GM20000 (cell line): ENCODE data around the gene ELOVL5.

Source experiments
- DNase-seq: peaks from one replicate; pipeline ENCODE4 v3.0.0; 2012; ENCODE audit warnings: low spot score
- CTCF ChIP-seq: IDR thresholded peaks from 2 replicates; pipeline ENCODE4 v1.5.1; 2012; ENCODE audit warnings: mild to moderate bottlenecking, control low read depth; ENCODE audit errors: extremely low read depth, missing control alignments

The ELOVL5 gene

GRCh38 chr6:53269827-53270226, 78.9 kb downstream of the ELOVL5 start:
- no peak for TF ChIP-seq CTCF
- DNase-seq: no peak

GRCh38 chr6:53268858-53269608, 79.7 kb downstream of the ELOVL5 start:
- DNase-seq: no peak
- no peak for TF ChIP-seq CTCF

- DNase-seq: no peak
- TF ChIP-seq CTCF: no peak
These were observed 82.1 kb downstream of the ELOVL5 start for GRCh38 chr6:53266553-53267090.

- TF ChIP-seq CTCF: no peak
- DNase-seq: no peak
These were observed 83.7 kb downstream of the ELOVL5 start for GRCh38 chr6:53264915-53265607.

GRCh38 chr6:53264337-53264736, 84.4 kb downstream of the ELOVL5 start:
- no peak for TF ChIP-seq CTCF
- DNase-seq: no peak

- TF ChIP-seq CTCF: no peak
- DNase-seq: no peak
These were observed 84.8 kb downstream of the ELOVL5 start for GRCh38 chr6:53263917-53264316.
